CD14-positive monocyte (primary cell): ENCODE data around the gene GIT1. TPM values are rescaled to one million over a fixed set of nuclear protein-coding genes. Genes with fewer than 3 reads are reported as not detected.

Experiments
- DNase-seq, 3 donors: peaks; one replicate each; pipeline ENCODE4 v3.0.0-alpha.2; 2011 to 2022
- H2AFZ ChIP-seq: 2 replicates; pipeline ENCODE4 v1.6.0; 2012; ENCODE audit warnings: mild to moderate bottlenecking, low read depth, low read length, inconsistent platforms; ENCODE audit not compliant: insufficient read depth, poor library complexity, severe bottlenecking
- H3K27ac ChIP-seq, 2 donors: 1 replicate in 1 of 2; 2 replicates in 1 of 2; pipeline ENCODE4 v1.5.1; 2012 to 2013; ENCODE audit warnings: low read length in 2 of 2, control low read depth in 1 of 2, inconsistent platforms in 1 of 2, low read depth in 1 of 2, mild to moderate bottlenecking in 1 of 2
- H3K27me3 ChIP-seq, 2 donors: one replicate each; pipeline versions ENCODE4 v1.6.0 to v1.6.1; 2011 to 2013; ENCODE audit warnings: low read length in 2 of 2; ENCODE audit not compliant: control insufficient read depth in 2 of 2, insufficient read depth in 2 of 2
- H3K36me3 ChIP-seq, 2 donors: replicated peaks in 1 of 2; 1 replicate in 1 of 2; 2 replicates in 1 of 2; pipeline versions ENCODE4 v1.5.1 to v1.6.1; 2012 to 2013; ENCODE audit warnings: low read length in 2 of 2, control low read depth in 1 of 2, inconsistent platforms in 1 of 2, mild to moderate bottlenecking in 1 of 2; ENCODE audit not compliant: insufficient read depth in 2 of 2, control insufficient read depth in 1 of 2
- H3K4me1 ChIP-seq, 2 donors: 1 replicate in 1 of 2; 2 replicates in 1 of 2; pipeline versions ENCODE4 v1.5.1 to v1.6.1; 2012 to 2013; ENCODE audit warnings: low read length in 2 of 2, control low read depth in 1 of 2, inconsistent platforms in 1 of 2, mild to moderate bottlenecking in 1 of 2, moderate library complexity in 1 of 2; ENCODE audit not compliant: insufficient read depth in 2 of 2, control insufficient read depth in 1 of 2
- H3K4me2 ChIP-seq: replicated peaks from 2 replicates; pipeline ENCODE3; 2012; ENCODE audit warnings: low read length, moderate library complexity, mild to moderate bottlenecking; ENCODE audit not compliant: poor library complexity, severe bottlenecking; ENCODE audit errors: extremely low read depth
- H3K4me3 ChIP-seq, 3 experiments: fragments of 200-600 bp in 1 of 3; sonication (generic) in 1 of 3; replicated peaks in 1 of 3; 1 replicate in 2 of 3; 2 replicates in 1 of 3; pipeline ENCODE4 v1.5.1; 2011 to 2013; ENCODE audit warnings: low read length in 3 of 3, mild to moderate bottlenecking in 3 of 3, control low read depth in 2 of 3, low read depth in 2 of 3, inconsistent platforms in 1 of 3, moderate library complexity in 1 of 3
- H3K79me2 ChIP-seq: 2 replicates; pipeline ENCODE4 v1.6.0; 2012; ENCODE audit warnings: mild to moderate bottlenecking, control low read depth, inconsistent platforms, low read length, moderate library complexity; ENCODE audit not compliant: insufficient read depth
- H3K9ac ChIP-seq: 2 replicates; pipeline ENCODE4 v1.6.0; 2017; ENCODE audit warnings: low read length, mild to moderate bottlenecking; ENCODE audit not compliant: insufficient read depth, poor library complexity, severe bottlenecking
- H3K9me3 ChIP-seq, 2 donors: replicated peaks in 1 of 2; 1 replicate in 1 of 2; 2 replicates in 1 of 2; pipeline versions ENCODE4 v1.5.1 to v1.6.1; 2012 to 2013; ENCODE audit warnings: low read length in 2 of 2, control low read depth in 1 of 2; ENCODE audit not compliant: control insufficient read depth in 1 of 2, insufficient read depth in 1 of 2
- H4K20me1 ChIP-seq: 2 replicates; pipeline ENCODE4 v1.6.0; 2012; ENCODE audit warnings: mild to moderate bottlenecking, low read length, control low read depth, moderate library complexity; ENCODE audit not compliant: insufficient read depth
- H3K27ac Mint-ChIP-seq, 7 donors: one replicate each; pipeline ENCODE4 v1.8.0; 2020; ENCODE audit warnings: mild to moderate bottlenecking in 7 of 7, mixed read lengths in 7 of 7, moderate library complexity in 6 of 7, inconsistent platforms in 2 of 7
- H3K27me3 Mint-ChIP-seq, 3 donors: one replicate each; pipeline ENCODE4 v1.8.0; 2021 to 2022; ENCODE audit warnings: low read depth in 3 of 3, mild to moderate bottlenecking in 3 of 3, mixed read lengths in 3 of 3, moderate library complexity in 3 of 3, inconsistent platforms in 1 of 3
- H3K36me3 Mint-ChIP-seq, 2 donors: one replicate each; pipeline ENCODE4 v1.8.0; 2020; ENCODE audit warnings: mixed read lengths in 2 of 2, inconsistent platforms in 1 of 2, mild to moderate bottlenecking in 1 of 2
- H3K4me1 Mint-ChIP-seq: one replicate; pipeline ENCODE4 v1.8.0; 2020; ENCODE audit warnings: mild to moderate bottlenecking, mixed read lengths
- H3K4me3 Mint-ChIP-seq, 2 donors: one replicate each; pipeline ENCODE4 v1.8.0; 2020; ENCODE audit warnings: mild to moderate bottlenecking in 2 of 2, mixed read lengths in 2 of 2, moderate library complexity in 1 of 2
- H3K9me3 Mint-ChIP-seq, 7 donors: one replicate each; pipeline ENCODE4 v1.8.0; 2020 to 2022; ENCODE audit warnings: mixed read lengths in 7 of 7, mild to moderate bottlenecking in 6 of 7, moderate library complexity in 6 of 7, inconsistent platforms in 2 of 7
- WGBS: methylation state at CpG from one replicate; pipeline ENCODE4 v1.1.5; 2013; ENCODE audit warnings: missing lambda C conversion rate; ENCODE audit not compliant: insufficient coverage; 5-methylcytosine and 5-hydroxymethylcytosine counted together
- intact Hi-C, 2 donors: fragments of 100-400 bp; cut with micrococcal nuclease; formaldehyde crosslinking; loops; one replicate each; pipeline versions ENCODE4 v1.15.0 to v1.15.1; 2023
- polyA plus RNA-seq, 3 donors: library from polyadenylated mRNA; depleted of rRNA in 1 of 3; unstranded in 2 of 3; stranded (reverse) in 1 of 3; fragments of 300-500 nt in 2 of 3; fragments of >200 nt in 1 of 3; fragmentation: Illumina TruSeq in 2 of 3; gene quantifications; 1 replicate in 2 of 3; 2 replicates in 1 of 3; pipeline ENCODE4 v1.2.3, GENCODE V29; 2012 to 2021
- TF ChIP-seq, protein P1 (sequence below): fragments of 200-600 bp; IDR thresholded peaks from one replicate; pipeline ENCODE4 v1.8.0; 2022; ENCODE audit warnings: antibody characterized with exemption, mild to moderate bottlenecking

Gene GIT1
- polyA plus RNA-seq, 3 donors = 3.1 to 41.7 (median 4.4) TPM

DNA sequence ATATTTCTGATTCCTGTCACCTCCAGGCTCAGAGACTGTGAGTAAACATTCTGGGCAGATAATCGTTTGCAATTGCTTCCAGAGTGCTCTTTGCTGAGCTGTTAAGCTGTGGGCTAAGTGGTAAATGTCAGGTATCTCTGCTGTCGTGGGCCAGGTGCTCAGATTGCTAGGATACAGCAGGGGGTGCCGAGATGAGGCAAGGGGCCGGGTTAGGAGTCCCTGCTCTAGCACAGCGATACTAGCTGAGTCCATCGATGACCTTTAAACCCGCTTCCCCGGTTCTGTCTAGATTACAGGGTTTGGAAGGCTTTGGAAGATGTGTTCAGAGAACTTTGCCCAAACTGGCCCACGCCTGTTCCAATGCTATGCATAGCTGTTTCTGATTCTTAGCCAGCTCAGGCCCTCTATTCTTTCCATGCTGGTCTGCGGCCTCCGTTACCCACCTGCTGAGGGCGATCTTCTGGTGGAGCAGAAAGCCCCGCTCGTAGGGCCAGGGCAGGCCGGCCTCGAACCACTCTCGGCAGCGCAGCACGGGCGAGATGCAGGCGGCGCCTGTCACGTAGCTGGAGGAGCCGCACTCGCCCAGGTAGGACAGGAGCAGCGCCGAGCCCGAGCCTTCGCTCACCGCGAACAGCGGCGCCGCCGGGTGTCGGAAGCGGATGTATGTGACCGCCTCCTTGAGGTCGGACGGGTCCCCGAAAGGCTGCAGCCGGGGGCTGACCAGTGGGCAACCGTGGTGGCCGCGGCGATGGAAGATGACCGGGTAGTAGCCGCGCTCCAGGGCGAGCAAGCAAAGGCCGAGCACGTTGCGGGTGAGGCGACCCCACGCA, 23.6 kb downstream of the GIT1 start:
- H3K4me2 ChIP-seq = peak overlapping the region; percentile 100
- Mint-ChIP-seq H3K4me3 (peak overlapping the region; percentile 91 to 95), H3K4me1 (peaks cover 59% of the 10 kb centered on the region), H3K27me3 (peaks cover 0 to 7% (median 0%) of the 10 kb centered on the region in 3 donors), H3K9me3 (no peaks in the 10 kb centered on the region), H3K36me3 (peaks cover 18% of the 10 kb centered on the region in 2 donors), H3K27ac (peak overlapping the region in 3 of 7 donors; percentile 70 to 76 (median 75))
- H4K20me1 ChIP-seq = peaks cover 10% of the 10 kb centered on the region
- WGBS = 11% methylated on average over 55 of the region's 55 CpGs
- peaks cover 53 to 56% of the 10 kb centered on the region in 2 donors for H3K4me1 ChIP-seq
- no peaks in the 10 kb centered on the region for H3K27me3 ChIP-seq
- no peak overlapping the region for H3K27ac ChIP-seq
- peak in 2 of 3 donors; percentile 29 to 36 for DNase-seq
- H3K4me3 ChIP-seq = peak overlapping the region; percentile 45 to 97 (median 65)
- no peaks in the 10 kb centered on the region for H3K9me3 ChIP-seq
- H3K79me2 ChIP-seq = peaks cover 42% of the 10 kb centered on the region
- H3K9ac ChIP-seq = peak overlapping the region; percentile 58
- H3K36me3 ChIP-seq = no peaks in the 10 kb centered on the region
- peak overlapping the region; percentile 96 for H2AFZ ChIP-seq
- TF ChIP-seq, protein P1, sequence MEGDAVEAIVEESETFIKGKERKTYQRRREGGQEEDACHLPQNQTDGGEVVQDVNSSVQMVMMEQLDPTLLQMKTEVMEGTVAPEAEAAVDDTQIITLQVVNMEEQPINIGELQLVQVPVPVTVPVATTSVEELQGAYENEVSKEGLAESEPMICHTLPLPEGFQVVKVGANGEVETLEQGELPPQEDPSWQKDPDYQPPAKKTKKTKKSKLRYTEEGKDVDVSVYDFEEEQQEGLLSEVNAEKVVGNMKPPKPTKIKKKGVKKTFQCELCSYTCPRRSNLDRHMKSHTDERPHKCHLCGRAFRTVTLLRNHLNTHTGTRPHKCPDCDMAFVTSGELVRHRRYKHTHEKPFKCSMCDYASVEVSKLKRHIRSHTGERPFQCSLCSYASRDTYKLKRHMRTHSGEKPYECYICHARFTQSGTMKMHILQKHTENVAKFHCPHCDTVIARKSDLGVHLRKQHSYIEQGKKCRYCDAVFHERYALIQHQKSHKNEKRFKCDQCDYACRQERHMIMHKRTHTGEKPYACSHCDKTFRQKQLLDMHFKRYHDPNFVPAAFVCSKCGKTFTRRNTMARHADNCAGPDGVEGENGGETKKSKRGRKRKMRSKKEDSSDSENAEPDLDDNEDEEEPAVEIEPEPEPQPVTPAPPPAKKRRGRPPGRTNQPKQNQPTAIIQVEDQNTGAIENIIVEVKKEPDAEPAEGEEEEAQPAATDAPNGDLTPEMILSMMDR = peak; percentile 27
- intact Hi-C loops = loop anchor here (10.0 kb wide), 2 partner anchors 49 to 201 kb away; no protein-coding TSS in a partner anchor

DNA sequence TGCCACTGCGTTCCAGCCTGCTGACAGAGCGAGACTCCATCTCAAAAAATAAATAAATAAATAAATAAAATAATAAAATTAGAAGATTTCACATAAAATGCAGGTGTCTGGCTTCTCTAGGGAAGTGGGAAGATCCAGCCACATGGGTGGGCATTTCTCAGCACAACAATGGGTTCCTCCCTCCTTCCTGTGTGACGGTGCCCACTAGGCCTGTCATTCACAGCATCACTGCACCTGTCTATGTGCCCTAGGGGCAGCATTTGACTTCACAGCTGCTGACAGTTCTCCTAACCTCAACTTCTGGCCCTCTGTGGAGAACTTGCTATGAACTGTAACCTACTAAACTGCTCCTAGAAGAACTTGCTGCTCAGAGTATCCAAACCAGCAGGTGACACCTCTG, 25.6 kb downstream of the GIT1 start:
- peaks cover 5% of the 10 kb centered on the region for H4K20me1 ChIP-seq
- no peak overlapping the region for H3K9ac ChIP-seq
- H3K27me3 ChIP-seq = no peaks in the 10 kb centered on the region
- no peaks in the 10 kb centered on the region for H3K9me3 Mint-ChIP-seq
- TF ChIP-seq, protein P1 = no peak
- no peak overlapping the region for H3K4me3 Mint-ChIP-seq
- no peak overlapping the region for H3K27ac ChIP-seq
- H3K36me3 Mint-ChIP-seq = peaks cover 14 to 15% of the 10 kb centered on the region in 2 donors
- H3K79me2 ChIP-seq = peaks cover 36% of the 10 kb centered on the region
- no peak overlapping the region for H2AFZ ChIP-seq
- no peaks in the 10 kb centered on the region for H3K36me3 ChIP-seq
- H3K4me1 Mint-ChIP-seq = peaks cover 66% of the 10 kb centered on the region
- H3K27ac Mint-ChIP-seq = no peak overlapping the region
- H3K4me2 ChIP-seq = no peak overlapping the region
- H3K9me3 ChIP-seq = no peaks in the 10 kb centered on the region
- intact Hi-C loops = loop anchor here (10.0 kb wide), 2 partner anchors 51 to 199 kb away; no protein-coding TSS in a partner anchor
- no peak for DNase-seq
- no peak overlapping the region for H3K4me3 ChIP-seq
- WGBS = 44% methylated on average over 1 of the region's 3 CpGs
- peaks cover 60 to 63% of the 10 kb centered on the region in 2 donors for H3K4me1 ChIP-seq
- H3K27me3 Mint-ChIP-seq = peaks cover 0 to 5% (median 0%) of the 10 kb centered on the region in 3 donors
